MM.1S (cell line): ENCODE measurements around the gene DNAJC6.

Experiments used
- DNase-seq: peaks from one replicate; pipeline ENCODE4 v3.0.0-alpha.2; 2015
- H2AFZ ChIP-seq: fragments of 300-600 bp; sonication (generic); 2 replicates; pipeline ENCODE4 v1.6.0; 2016; ENCODE audit warnings: antibody characterized with exemption, low read length
- H3F3A ChIP-seq: fragments of 300-600 bp; sonication (generic); 2 replicates; pipeline ENCODE4 v1.6.1; 2016; ENCODE audit warnings: mild to moderate bottlenecking, antibody characterized with exemption, low read length, moderate library complexity, mixed read lengths; ENCODE audit not compliant: insufficient read depth
- H3K27ac ChIP-seq: fragments of 300-600 bp; sonication (generic); 2 replicates; pipeline ENCODE4 v1.5.1; 2016; ENCODE audit warnings: mild to moderate bottlenecking, low read length
- H3K27me3 ChIP-seq: fragments of 300-600 bp; sonication (generic); replicated peaks from 2 replicates; pipeline ENCODE4 v1.6.0; 2016; ENCODE audit warnings: low read length; ENCODE audit not compliant: insufficient read depth
- H3K36me3 ChIP-seq: fragments of 300-600 bp; sonication (generic); replicated peaks from 2 replicates; pipeline ENCODE4 v1.6.1; 2016; ENCODE audit warnings: mild to moderate bottlenecking, low read length, mixed read lengths; ENCODE audit not compliant: insufficient read depth
- H3K4me1 ChIP-seq: fragments of 300-600 bp; sonication (generic); 2 replicates; pipeline ENCODE4 v1.6.1; 2016; ENCODE audit warnings: low read length, mixed read lengths
- H3K4me2 ChIP-seq: fragments of 300-600 bp; sonication (generic); 2 replicates; pipeline ENCODE4 v1.6.0; 2016; ENCODE audit warnings: low read depth, low read length
- H3K4me3 ChIP-seq: fragments of 300-600 bp; sonication (generic); 2 replicates; pipeline ENCODE4 v1.5.1; 2016; ENCODE audit warnings: low read length, mixed read lengths
- H3K79me2 ChIP-seq: fragments of 300-600 bp; sonication (generic); 2 replicates; pipeline ENCODE4 v1.6.1; 2016; ENCODE audit warnings: mixed run types, low read length, mixed read lengths
- H3K9ac ChIP-seq: fragments of 300-600 bp; sonication (generic); 2 replicates; pipeline ENCODE4 v1.6.1; 2016; ENCODE audit warnings: low read length, mixed read lengths
- H3K9me2 ChIP-seq: fragments of 300-600 bp; sonication (generic); replicated peaks from 2 replicates; pipeline ENCODE4 v1.6.1; 2016; ENCODE audit warnings: mild to moderate bottlenecking, low read length, mixed read lengths; ENCODE audit not compliant: insufficient read depth
- H3K9me3 ChIP-seq: fragments of 300-600 bp; sonication (generic); replicated peaks from 2 replicates; pipeline ENCODE4 v1.6.1; 2016; ENCODE audit warnings: mild to moderate bottlenecking, low read length, mixed read lengths; ENCODE audit not compliant: insufficient read depth
- H4K20me1 ChIP-seq: fragments of 300-600 bp; sonication (generic); 2 replicates; pipeline ENCODE4 v1.6.1; 2016; ENCODE audit warnings: mild to moderate bottlenecking, low read length, moderate library complexity, mixed read lengths; ENCODE audit not compliant: insufficient read depth
- EZH2 ChIP-seq: fragments of 300-600 bp; sonication (generic); optimal IDR thresholded peaks from 2 replicates; pipeline ENCODE3; 2017; ENCODE audit warnings: low read depth, mild to moderate bottlenecking, antibody characterized with exemption, low read length, mixed read lengths
- EZH2phosphoT487 ChIP-seq: fragments of 300-600 bp; sonication (generic); IDR thresholded peaks from 2 replicates; pipeline ENCODE4 v1.6.1; 2018; ENCODE audit warnings: antibody characterized with exemption, low read length
- TF ChIP-seq, protein P1 (sequence below): fragments of 300-600 bp; sonication (generic); IDR thresholded peaks from 2 replicates; pipeline ENCODE4 v1.5.1; 2016; ENCODE audit warnings: antibody characterized with exemption, low read length, mixed read lengths

The DNAJC6 gene

DNA sequence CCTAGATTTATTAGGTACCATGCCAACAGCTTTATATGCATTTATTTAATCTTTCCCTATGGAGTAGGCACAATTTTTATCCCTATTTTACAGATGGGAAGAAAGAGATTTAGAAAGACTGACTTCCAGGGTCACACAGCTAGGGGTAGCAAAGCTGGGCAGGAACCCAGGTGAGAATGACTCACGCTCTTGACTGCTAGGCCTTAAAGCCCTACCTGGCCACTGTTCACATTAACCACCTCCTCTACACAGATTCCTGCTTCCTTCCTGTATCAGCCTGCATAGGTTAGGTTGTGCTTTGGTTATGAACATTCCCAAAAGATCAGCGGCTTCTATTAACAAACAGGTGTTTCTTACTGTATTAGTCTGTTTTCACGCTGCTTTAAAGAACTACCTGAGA, 53.2 kb downstream of the DNAJC6 start:
- no peaks in the 10 kb centered on the region for H3K9me2 ChIP-seq
- no peaks in the 10 kb centered on the region for H3K36me3 ChIP-seq
- H3K27ac ChIP-seq: no peak overlapping the region
- no peaks in the 10 kb centered on the region for H3K27me3 ChIP-seq
- TF ChIP-seq, protein P1, sequence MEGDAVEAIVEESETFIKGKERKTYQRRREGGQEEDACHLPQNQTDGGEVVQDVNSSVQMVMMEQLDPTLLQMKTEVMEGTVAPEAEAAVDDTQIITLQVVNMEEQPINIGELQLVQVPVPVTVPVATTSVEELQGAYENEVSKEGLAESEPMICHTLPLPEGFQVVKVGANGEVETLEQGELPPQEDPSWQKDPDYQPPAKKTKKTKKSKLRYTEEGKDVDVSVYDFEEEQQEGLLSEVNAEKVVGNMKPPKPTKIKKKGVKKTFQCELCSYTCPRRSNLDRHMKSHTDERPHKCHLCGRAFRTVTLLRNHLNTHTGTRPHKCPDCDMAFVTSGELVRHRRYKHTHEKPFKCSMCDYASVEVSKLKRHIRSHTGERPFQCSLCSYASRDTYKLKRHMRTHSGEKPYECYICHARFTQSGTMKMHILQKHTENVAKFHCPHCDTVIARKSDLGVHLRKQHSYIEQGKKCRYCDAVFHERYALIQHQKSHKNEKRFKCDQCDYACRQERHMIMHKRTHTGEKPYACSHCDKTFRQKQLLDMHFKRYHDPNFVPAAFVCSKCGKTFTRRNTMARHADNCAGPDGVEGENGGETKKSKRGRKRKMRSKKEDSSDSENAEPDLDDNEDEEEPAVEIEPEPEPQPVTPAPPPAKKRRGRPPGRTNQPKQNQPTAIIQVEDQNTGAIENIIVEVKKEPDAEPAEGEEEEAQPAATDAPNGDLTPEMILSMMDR: no peak
- TF ChIP-seq EZH2 (no peak), EZH2phosphoT487 (no peak)
- H3K79me2 ChIP-seq: no peaks in the 10 kb centered on the region
- no peaks in the 10 kb centered on the region for H3F3A ChIP-seq
- H3K4me3 ChIP-seq: no peak overlapping the region
- H2AFZ ChIP-seq: no peak overlapping the region
- no peak overlapping the region for H3K4me2 ChIP-seq
- H3K9me3 ChIP-seq: no peaks in the 10 kb centered on the region
- no peak overlapping the region for H3K9ac ChIP-seq
- H3K4me1 ChIP-seq: no peaks in the 10 kb centered on the region
- no peak for DNase-seq
- H4K20me1 ChIP-seq: no peaks in the 10 kb centered on the region

DNA sequence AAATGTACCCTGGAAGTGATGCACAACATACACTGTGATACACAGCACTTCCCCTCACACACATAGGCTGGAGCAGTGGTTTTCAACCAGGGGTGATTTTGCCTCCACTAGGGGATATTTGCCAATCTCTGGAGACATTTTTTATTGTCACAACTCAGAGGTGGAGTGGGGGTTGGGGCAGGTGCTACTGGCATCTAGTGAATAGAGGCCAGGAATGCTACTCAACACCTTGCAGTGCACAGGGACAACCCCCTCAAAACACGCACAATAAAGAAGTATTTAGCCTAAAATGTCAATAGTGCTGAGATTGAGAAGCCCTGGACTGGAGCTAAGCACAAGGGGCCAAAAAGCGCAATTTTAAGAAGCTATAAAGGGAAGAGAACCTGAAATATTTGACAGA, 54.1 kb downstream of the DNAJC6 start:
- no peaks in the 10 kb centered on the region for H3K9me3 ChIP-seq
- no peak overlapping the region for H3K9ac ChIP-seq
- H3K27me3 ChIP-seq: no peaks in the 10 kb centered on the region
- H3K27ac ChIP-seq: no peak overlapping the region
- H3K4me2 ChIP-seq: no peak overlapping the region
- H3K36me3 ChIP-seq: no peaks in the 10 kb centered on the region
- no peaks in the 10 kb centered on the region for H4K20me1 ChIP-seq
- H3K4me1 ChIP-seq: no peaks in the 10 kb centered on the region
- no peaks in the 10 kb centered on the region for H3K79me2 ChIP-seq
- no peak overlapping the region for H2AFZ ChIP-seq
- no peaks in the 10 kb centered on the region for H3F3A ChIP-seq
- H3K4me3 ChIP-seq: no peak overlapping the region
- H3K9me2 ChIP-seq: no peaks in the 10 kb centered on the region
- TF ChIP-seq EZH2 (no peak), EZH2phosphoT487 (no peak)
- TF ChIP-seq, protein P1: no peak
- DNase-seq: no peak

DNA sequence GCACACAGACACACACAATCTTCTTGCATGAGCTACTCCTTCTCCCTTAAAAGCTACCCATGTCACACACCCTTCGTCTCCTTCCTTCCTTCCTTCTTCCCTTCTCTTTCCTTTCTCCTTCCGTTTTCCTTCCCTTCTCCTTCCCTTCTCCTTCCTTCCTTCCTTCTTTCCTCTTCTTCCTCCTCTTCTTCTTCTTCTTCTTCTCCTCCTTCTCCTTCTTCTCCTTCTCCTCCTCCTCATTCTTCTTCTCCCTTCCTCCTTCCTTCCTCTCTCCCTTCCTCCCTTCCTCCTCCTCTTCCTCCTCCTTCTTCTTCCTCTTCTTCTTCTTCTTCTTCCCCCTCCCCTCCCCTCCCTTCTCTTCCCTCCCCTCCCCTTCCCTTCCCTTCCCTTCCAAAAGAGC, 59.1 kb downstream of the DNAJC6 start:
- no peak overlapping the region for H2AFZ ChIP-seq
- no peaks in the 10 kb centered on the region for H3K9me2 ChIP-seq
- no peaks in the 10 kb centered on the region for H3K36me3 ChIP-seq
- no peak overlapping the region for H3K4me2 ChIP-seq
- no peaks in the 10 kb centered on the region for H3F3A ChIP-seq
- H3K9me3 ChIP-seq: no peaks in the 10 kb centered on the region
- no peaks in the 10 kb centered on the region for H3K79me2 ChIP-seq
- H3K9ac ChIP-seq: no peak overlapping the region
- DNase-seq: no peak
- H3K27ac ChIP-seq: no peak overlapping the region
- no peaks in the 10 kb centered on the region for H3K4me1 ChIP-seq
- TF ChIP-seq, protein P1: no peak
- TF ChIP-seq EZH2phosphoT487: no peak
- no peaks in the 10 kb centered on the region for H4K20me1 ChIP-seq
- no peak overlapping the region for H3K4me3 ChIP-seq
- H3K27me3 ChIP-seq: no peaks in the 10 kb centered on the region

DNA sequence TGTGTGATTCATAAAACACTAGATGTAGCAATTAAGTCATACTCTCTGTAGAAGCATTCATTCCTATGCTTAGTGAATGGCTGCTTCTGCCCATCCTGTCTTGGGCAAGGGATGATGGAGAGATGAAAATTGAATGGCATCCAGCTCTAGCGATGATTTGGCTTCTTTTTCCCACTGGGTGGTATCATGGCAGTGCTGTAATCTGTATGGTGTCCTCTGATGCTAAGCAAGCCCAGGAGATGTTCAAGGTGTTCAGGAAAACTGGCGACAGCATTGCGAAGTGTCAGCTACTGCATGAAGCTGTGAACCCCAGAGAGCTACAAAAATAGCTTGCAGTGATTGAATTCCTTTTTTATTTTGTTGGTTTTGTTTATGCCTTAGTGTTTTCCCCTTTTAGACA, 62.2 kb downstream of the DNAJC6 start:
- H3K27me3 ChIP-seq: no peaks in the 10 kb centered on the region
- TF ChIP-seq EZH2 (no peak), EZH2phosphoT487 (no peak)
- TF ChIP-seq, protein P1: no peak
- H3K27ac ChIP-seq: no peak overlapping the region

More for the DNA sequence above, 62.2 kb downstream of the DNAJC6 start:
- Histone ChIP-seq H4K20me1 (no peaks in the 10 kb centered on the region), H3K9me2 (no peaks in the 10 kb centered on the region), H2AFZ (no peak overlapping the region), H3K36me3 (no peaks in the 10 kb centered on the region), H3K4me2 (no peak overlapping the region), H3F3A (no peaks in the 10 kb centered on the region), H3K79me2 (no peaks in the 10 kb centered on the region), H3K4me3 (no peak overlapping the region), H3K9ac (no peak overlapping the region), H3K4me1 (no peaks in the 10 kb centered on the region), H3K9me3 (no peaks in the 10 kb centered on the region)
- no peak for DNase-seq
